MM.1S (cell line): ENCODE results near the gene PP2D1.

Source experiments
- DNase-seq: peaks from one replicate; pipeline ENCODE4 v3.0.0-alpha.2; 2015
- H2AFZ ChIP-seq: fragments of 300-600 bp; sonication (generic); 2 replicates; pipeline ENCODE4 v1.6.0; 2016; ENCODE audit warnings: antibody characterized with exemption, low read length
- H3F3A ChIP-seq: fragments of 300-600 bp; sonication (generic); 2 replicates; pipeline ENCODE4 v1.6.1; 2016; ENCODE audit warnings: mild to moderate bottlenecking, antibody characterized with exemption, low read length, moderate library complexity, mixed read lengths; ENCODE audit not compliant: insufficient read depth
- H3K27ac ChIP-seq: fragments of 300-600 bp; sonication (generic); 2 replicates; pipeline ENCODE4 v1.5.1; 2016; ENCODE audit warnings: mild to moderate bottlenecking, low read length
- H3K27me3 ChIP-seq: fragments of 300-600 bp; sonication (generic); replicated peaks from 2 replicates; pipeline ENCODE4 v1.6.0; 2016; ENCODE audit warnings: low read length; ENCODE audit not compliant: insufficient read depth
- H3K36me3 ChIP-seq: fragments of 300-600 bp; sonication (generic); replicated peaks from 2 replicates; pipeline ENCODE4 v1.6.1; 2016; ENCODE audit warnings: mild to moderate bottlenecking, low read length, mixed read lengths; ENCODE audit not compliant: insufficient read depth
- H3K4me1 ChIP-seq: fragments of 300-600 bp; sonication (generic); 2 replicates; pipeline ENCODE4 v1.6.1; 2016; ENCODE audit warnings: low read length, mixed read lengths
- H3K4me2 ChIP-seq: fragments of 300-600 bp; sonication (generic); 2 replicates; pipeline ENCODE4 v1.6.0; 2016; ENCODE audit warnings: low read depth, low read length
- H3K4me3 ChIP-seq: fragments of 300-600 bp; sonication (generic); 2 replicates; pipeline ENCODE4 v1.5.1; 2016; ENCODE audit warnings: low read length, mixed read lengths
- H3K79me2 ChIP-seq: fragments of 300-600 bp; sonication (generic); 2 replicates; pipeline ENCODE4 v1.6.1; 2016; ENCODE audit warnings: mixed run types, low read length, mixed read lengths
- H3K9ac ChIP-seq: fragments of 300-600 bp; sonication (generic); 2 replicates; pipeline ENCODE4 v1.6.1; 2016; ENCODE audit warnings: low read length, mixed read lengths
- H3K9me2 ChIP-seq: fragments of 300-600 bp; sonication (generic); replicated peaks from 2 replicates; pipeline ENCODE4 v1.6.1; 2016; ENCODE audit warnings: mild to moderate bottlenecking, low read length, mixed read lengths; ENCODE audit not compliant: insufficient read depth
- H3K9me3 ChIP-seq: fragments of 300-600 bp; sonication (generic); replicated peaks from 2 replicates; pipeline ENCODE4 v1.6.1; 2016; ENCODE audit warnings: mild to moderate bottlenecking, low read length, mixed read lengths; ENCODE audit not compliant: insufficient read depth
- H4K20me1 ChIP-seq: fragments of 300-600 bp; sonication (generic); 2 replicates; pipeline ENCODE4 v1.6.1; 2016; ENCODE audit warnings: mild to moderate bottlenecking, low read length, moderate library complexity, mixed read lengths; ENCODE audit not compliant: insufficient read depth
- CTCF ChIP-seq: fragments of 300-600 bp; sonication (generic); IDR thresholded peaks from 2 replicates; pipeline ENCODE4 v1.5.1; 2016; ENCODE audit warnings: antibody characterized with exemption, low read length, mixed read lengths
- EZH2 ChIP-seq: fragments of 300-600 bp; sonication (generic); optimal IDR thresholded peaks from 2 replicates; pipeline ENCODE3; 2017; ENCODE audit warnings: low read depth, mild to moderate bottlenecking, antibody characterized with exemption, low read length, mixed read lengths
- EZH2phosphoT487 ChIP-seq: fragments of 300-600 bp; sonication (generic); IDR thresholded peaks from 2 replicates; pipeline ENCODE4 v1.6.1; 2018; ENCODE audit warnings: antibody characterized with exemption, low read length

PP2D1 gene

DNA sequence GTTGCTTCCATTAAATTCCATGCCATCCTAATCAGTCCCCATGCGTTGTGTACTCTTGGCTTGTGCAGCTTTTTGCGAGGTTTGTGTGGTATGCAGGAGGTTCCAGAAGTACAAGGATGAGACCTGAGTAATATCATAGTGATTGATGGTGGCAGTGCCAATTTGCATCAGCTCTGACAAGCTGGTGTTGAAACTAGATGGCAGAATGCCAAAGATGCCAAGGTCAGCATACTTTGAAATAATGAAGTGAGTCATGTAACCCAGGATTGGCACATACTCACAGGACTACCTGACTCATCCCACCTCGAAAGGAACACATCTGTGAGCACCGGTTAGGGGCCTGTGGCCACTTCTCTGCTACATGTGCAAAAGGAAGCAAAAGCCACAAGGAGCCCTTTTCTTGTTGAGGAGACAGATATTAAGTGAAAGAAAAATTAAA lies 42.5 kb upstream of the PP2D1 start:
- peak overlapping the region; percentile 46 for H3K9ac ChIP-seq
- no peaks in the 10 kb centered on the region for H4K20me1 ChIP-seq
- peak; percentile 96 for DNase-seq
- H3K4me3 ChIP-seq = peak overlapping the region; percentile 50
- H3K27me3 ChIP-seq = no peaks in the 10 kb centered on the region
- H3K79me2 ChIP-seq = peaks cover 81% of the 10 kb centered on the region
- peaks cover 28% of the 10 kb centered on the region for H3K4me1 ChIP-seq
- peaks cover 19% of the 10 kb centered on the region for H3F3A ChIP-seq
- peak overlapping the region; percentile 93 for H3K27ac ChIP-seq
- H3K9me3 ChIP-seq = no peaks in the 10 kb centered on the region
- peak overlapping the region; percentile 85 for H3K4me2 ChIP-seq
- H3K9me2 ChIP-seq = no peaks in the 10 kb centered on the region
- no peaks in the 10 kb centered on the region for H3K36me3 ChIP-seq
- 0 out of 2 replicates have a peak overlapping the region, but pooled peaks have one; percentile 4 for H2AFZ ChIP-seq
- TF ChIP-seq EZH2phosphoT487 (no peak), EZH2 (no peak), CTCF (no peak)

GRCh38 chr3:20052851-20053250 lies 40.8 kb upstream of the PP2D1 start:
- H4K20me1 ChIP-seq = no peaks in the 10 kb centered on the region
- no peak overlapping the region for H3K4me3 ChIP-seq
- TF ChIP-seq EZH2phosphoT487 = no peak
- no peak for TF ChIP-seq CTCF
- TF ChIP-seq EZH2 = no peak
- H3K27ac ChIP-seq = no peak overlapping the region
- peaks cover 34% of the 10 kb centered on the region for H3F3A ChIP-seq
- H3K36me3 ChIP-seq = no peaks in the 10 kb centered on the region
- no peak overlapping the region for H3K4me2 ChIP-seq
- peaks cover 78% of the 10 kb centered on the region for H3K79me2 ChIP-seq
- no peak for DNase-seq
- H3K27me3 ChIP-seq = no peaks in the 10 kb centered on the region
- H3K9me3 ChIP-seq = no peaks in the 10 kb centered on the region
- peaks cover 37% of the 10 kb centered on the region for H3K4me1 ChIP-seq
- H2AFZ ChIP-seq = no peak overlapping the region
- no peaks in the 10 kb centered on the region for H3K9me2 ChIP-seq
- H3K9ac ChIP-seq = no peak overlapping the region

- H3K9me2 ChIP-seq = no peaks in the 10 kb centered on the region
- no peak overlapping the region for H2AFZ ChIP-seq
- H3F3A ChIP-seq = peaks cover 47% of the 10 kb centered on the region
- no peak for DNase-seq
- no peaks in the 10 kb centered on the region for H3K36me3 ChIP-seq
- H3K4me3 ChIP-seq = no peak overlapping the region
- H3K4me1 ChIP-seq = peaks cover 41% of the 10 kb centered on the region
- no peaks in the 10 kb centered on the region for H3K27me3 ChIP-seq
- TF ChIP-seq EZH2 (no peak), EZH2phosphoT487 (no peak), CTCF (no peak)
- no peak overlapping the region for H3K4me2 ChIP-seq
- no peak overlapping the region for H3K9ac ChIP-seq
- no peak overlapping the region for H3K27ac ChIP-seq
- peaks cover 78% of the 10 kb centered on the region for H3K79me2 ChIP-seq
- no peaks in the 10 kb centered on the region for H3K9me3 ChIP-seq
- H4K20me1 ChIP-seq = no peaks in the 10 kb centered on the region
Measured at GRCh38 chr3:20051123-20051806, 39.2 kb upstream of the PP2D1 start.
